ENCODE data around the gene SLC30A5.
"Not testable (repeated sequence)": the region's sequence is repeated elsewhere in the genome, so short reads cannot be mapped to it uniquely, and the experiment has no call there.

Gene SLC30A5

GRCh38 chr5:69138766-69139165 is 45.0 kb downstream of the SLC30A5 start:
- no peak for DNase-seq (ENCODE audit: low read depth)
- Histone ChIP-seq H3K27me3 (replicated peaks; ENCODE audit: control insufficient read depth, insufficient read depth, low read length) (no peaks in the 10 kb centered on the region), H3K4me1 (ENCODE audit: control insufficient read depth, insufficient read depth, low read length) (peaks cover 17% of the 10 kb centered on the region), H3K9ac (ENCODE audit: low read length) (no peak overlapping the region), H3K36me3 (ENCODE audit: control insufficient read depth, insufficient read depth, low read length, severe bottlenecking) (no peaks in the 10 kb centered on the region), H3K9me3 (ENCODE audit: control insufficient read depth, low read length) (peaks cover 8% of the 10 kb centered on the region), H3K4me3 (ENCODE audit: low read length) (no peak overlapping the region)

GRCh38 chr5:69140239-69140638 is 46.4 kb downstream of the SLC30A5 start:
- not testable (repeated sequence) for H3K27me3 ChIP-seq (replicated peaks; ENCODE audit: control insufficient read depth, insufficient read depth, low read length); H3K36me3 ChIP-seq (ENCODE audit: control insufficient read depth, insufficient read depth, low read length, severe bottlenecking); DNase-seq (ENCODE audit: low read depth); H3K4me3 ChIP-seq (ENCODE audit: low read length); H3K9ac ChIP-seq (ENCODE audit: low read length); H3K9me3 ChIP-seq (ENCODE audit: control insufficient read depth, low read length)
- H3K4me1 ChIP-seq (ENCODE audit: control insufficient read depth, insufficient read depth, low read length) = peaks cover 16% of the 10 kb centered on the region

GRCh38 chr5:69140827-69141226 is 47.0 kb downstream of the SLC30A5 start:
- Histone ChIP-seq H3K4me3 (ENCODE audit: low read length) (no peak overlapping the region), H3K27me3 (replicated peaks; ENCODE audit: control insufficient read depth, insufficient read depth, low read length) (no peaks in the 10 kb centered on the region), H3K36me3 (ENCODE audit: control insufficient read depth, insufficient read depth, low read length, severe bottlenecking) (no peaks in the 10 kb centered on the region), H3K4me1 (ENCODE audit: control insufficient read depth, insufficient read depth, low read length) (peaks cover 10% of the 10 kb centered on the region), H3K9me3 (ENCODE audit: control insufficient read depth, low read length) (peaks cover 8% of the 10 kb centered on the region), H3K9ac (ENCODE audit: low read length) (no peak overlapping the region)
- DNase-seq (ENCODE audit: low read depth) = no peak

- H3K4me3 ChIP-seq (ENCODE audit: low read length); H3K9me3 ChIP-seq (ENCODE audit: control insufficient read depth, low read length); H3K9ac ChIP-seq (ENCODE audit: low read length); DNase-seq (ENCODE audit: low read depth); H3K27me3 ChIP-seq (replicated peaks; ENCODE audit: control insufficient read depth, insufficient read depth, low read length); H3K36me3 ChIP-seq (ENCODE audit: control insufficient read depth, insufficient read depth, low read length, severe bottlenecking); H3K4me1 ChIP-seq (ENCODE audit: control insufficient read depth, insufficient read depth, low read length): not testable (repeated sequence)
Measured at GRCh38 chr5:69148576-69148975, 54.8 kb downstream of the SLC30A5 start.

- Histone ChIP-seq H3K27me3 (replicated peaks; ENCODE audit: control insufficient read depth, insufficient read depth, low read length) (no peaks in the 10 kb centered on the region), H3K9ac (ENCODE audit: low read length) (no peak overlapping the region), H3K4me1 (ENCODE audit: control insufficient read depth, insufficient read depth, low read length) (peaks cover 3% of the 10 kb centered on the region), H3K4me3 (ENCODE audit: low read length) (no peak overlapping the region), H3K36me3 (ENCODE audit: control insufficient read depth, insufficient read depth, low read length, severe bottlenecking) (no peaks in the 10 kb centered on the region), H3K9me3 (ENCODE audit: control insufficient read depth, low read length) (no peaks in the 10 kb centered on the region)
- no peak for DNase-seq (ENCODE audit: low read depth)
Measured at GRCh38 chr5:69148981-69149675, 55.3 kb downstream of the SLC30A5 start.

GRCh38 chr5:69149676-69150010 is 55.8 kb downstream of the SLC30A5 start:
- Histone ChIP-seq H3K27me3 (replicated peaks; ENCODE audit: control insufficient read depth, insufficient read depth, low read length) (no peaks in the 10 kb centered on the region), H3K4me3 (ENCODE audit: low read length) (no peak overlapping the region), H3K9ac (ENCODE audit: low read length) (no peak overlapping the region), H3K4me1 (ENCODE audit: control insufficient read depth, insufficient read depth, low read length) (peaks cover 3% of the 10 kb centered on the region), H3K9me3 (ENCODE audit: control insufficient read depth, low read length) (no peaks in the 10 kb centered on the region), H3K36me3 (ENCODE audit: control insufficient read depth, insufficient read depth, low read length, severe bottlenecking) (no peaks in the 10 kb centered on the region)
- DNase-seq (ENCODE audit: low read depth) = no peak

GRCh38 chr5:69152731-69153130 is 58.9 kb downstream of the SLC30A5 start:
- Histone ChIP-seq H3K4me3 (ENCODE audit: low read length) (no peak overlapping the region), H3K27me3 (replicated peaks; ENCODE audit: control insufficient read depth, insufficient read depth, low read length) (no peaks in the 10 kb centered on the region), H3K9ac (ENCODE audit: low read length) (no peak overlapping the region), H3K9me3 (ENCODE audit: control insufficient read depth, low read length) (no peaks in the 10 kb centered on the region), H3K36me3 (ENCODE audit: control insufficient read depth, insufficient read depth, low read length, severe bottlenecking) (no peaks in the 10 kb centered on the region), H3K4me1 (ENCODE audit: control insufficient read depth, insufficient read depth, low read length) (no peaks in the 10 kb centered on the region)
- DNase-seq (ENCODE audit: low read depth) = no peak

- H3K4me1 ChIP-seq (ENCODE audit: control insufficient read depth, insufficient read depth, low read length) = no peaks in the 10 kb centered on the region
- H3K36me3 ChIP-seq (ENCODE audit: control insufficient read depth, insufficient read depth, low read length, severe bottlenecking) = no peaks in the 10 kb centered on the region
- H3K27me3 ChIP-seq (replicated peaks; ENCODE audit: control insufficient read depth, insufficient read depth, low read length) = no peaks in the 10 kb centered on the region
- no peaks in the 10 kb centered on the region for H3K9me3 ChIP-seq (ENCODE audit: control insufficient read depth, low read length)
- no peak overlapping the region for H3K9ac ChIP-seq (ENCODE audit: low read length)
- DNase-seq (ENCODE audit: low read depth) = no peak
- H3K4me3 ChIP-seq (ENCODE audit: low read length) = no peak overlapping the region
Measured at GRCh38 chr5:69156456-69156855, 62.6 kb downstream of the SLC30A5 start.

GRCh38 chr5:69158039-69158438 is 64.2 kb downstream of the SLC30A5 start:
- Histone ChIP-seq H3K27me3 (replicated peaks; ENCODE audit: control insufficient read depth, insufficient read depth, low read length) (no peaks in the 10 kb centered on the region), H3K9ac (ENCODE audit: low read length) (no peak overlapping the region), H3K36me3 (ENCODE audit: control insufficient read depth, insufficient read depth, low read length, severe bottlenecking) (no peaks in the 10 kb centered on the region), H3K9me3 (ENCODE audit: control insufficient read depth, low read length) (no peaks in the 10 kb centered on the region), H3K4me1 (ENCODE audit: control insufficient read depth, insufficient read depth, low read length) (no peaks in the 10 kb centered on the region), H3K4me3 (ENCODE audit: low read length) (no peak overlapping the region)
- DNase-seq (ENCODE audit: low read depth) = no peak

- no peaks in the 10 kb centered on the region for H3K36me3 ChIP-seq (ENCODE audit: control insufficient read depth, insufficient read depth, low read length, severe bottlenecking)
- no peaks in the 10 kb centered on the region for H3K27me3 ChIP-seq (replicated peaks; ENCODE audit: control insufficient read depth, insufficient read depth, low read length)
- H3K4me3 ChIP-seq (ENCODE audit: low read length) = no peak overlapping the region
- no peaks in the 10 kb centered on the region for H3K9me3 ChIP-seq (ENCODE audit: control insufficient read depth, low read length)
- DNase-seq (ENCODE audit: low read depth) = no peak
- peaks cover under 1% of the 10 kb centered on the region for H3K4me1 ChIP-seq (ENCODE audit: control insufficient read depth, insufficient read depth, low read length)
- no peak overlapping the region for H3K9ac ChIP-seq (ENCODE audit: low read length)
Measured at GRCh38 chr5:69160651-69161050, 66.8 kb downstream of the SLC30A5 start.

- peaks cover 8% of the 10 kb centered on the region for H3K36me3 ChIP-seq (ENCODE audit: control insufficient read depth, insufficient read depth, low read length, severe bottlenecking)
- H3K4me3 ChIP-seq (ENCODE audit: low read length) = peak within 1 kb of the TSS; percentile 89
- H3K9me3 ChIP-seq (ENCODE audit: control insufficient read depth, low read length) = no peaks in the 10 kb centered on the region
- peaks cover 15% of the 10 kb centered on the region for H3K4me1 ChIP-seq (ENCODE audit: control insufficient read depth, insufficient read depth, low read length)
- peak within 1 kb of the TSS; percentile 79 for H3K9ac ChIP-seq (ENCODE audit: low read length)
- H3K27me3 ChIP-seq (replicated peaks; ENCODE audit: control insufficient read depth, insufficient read depth, low read length) = no peaks in the 10 kb centered on the region
- peak; percentile 99 for DNase-seq (ENCODE audit: low read depth)
Measured at GRCh38 chr5:69166686-69167492, 73.1 kb downstream of the SLC30A5 start, which contains the start of gene CCNB1. Gene CCNB1 (plus strand): TSS chr5:69167150. CDS start chr5:69167263, 113 bp downstream.

Data from adipocyte (in vitro differentiated cells).